Stimulated activated effector memory CD8-positive, alpha-beta T cell treated with anti-CD3 and anti-CD28 coated beads, Interleukin-12 subunit alpha, Interleukin-12 subunit beta, amount 100 ng/mL, for 72 hours (primary cell): ENCODE measurements around the gene HSD11B1.

Source experiments
- ATAC-seq: fragments of 150-1000 bp; cut with Tn5 transposase; 2 replicates; pipeline ENCODE4 v1.10.0; 2021
- DNase-seq, 2 donors: peaks; one replicate each; pipeline ENCODE4 v3.0.0; 2021 to 2022; ENCODE audit warnings: low spot score in 2 of 2
- H3K27ac Mint-ChIP-seq: one replicate; pipeline ENCODE4 v1.8.0; 2022; ENCODE audit warnings: mild to moderate bottlenecking, mixed read lengths
- H3K36me3 Mint-ChIP-seq: one replicate; pipeline ENCODE4 v1.8.0; 2022; ENCODE audit warnings: mild to moderate bottlenecking, mixed read lengths
- H3K4me1 Mint-ChIP-seq: one replicate; pipeline ENCODE4 v1.8.0; 2022; ENCODE audit warnings: mixed read lengths
- H3K4me3 Mint-ChIP-seq: one replicate; pipeline ENCODE4 v1.8.0; 2022; ENCODE audit warnings: mild to moderate bottlenecking, mixed read lengths
- H3K9me3 Mint-ChIP-seq: one replicate; pipeline ENCODE4 v1.8.0; 2022; ENCODE audit warnings: mixed read lengths

The HSD11B1 gene

DNA sequence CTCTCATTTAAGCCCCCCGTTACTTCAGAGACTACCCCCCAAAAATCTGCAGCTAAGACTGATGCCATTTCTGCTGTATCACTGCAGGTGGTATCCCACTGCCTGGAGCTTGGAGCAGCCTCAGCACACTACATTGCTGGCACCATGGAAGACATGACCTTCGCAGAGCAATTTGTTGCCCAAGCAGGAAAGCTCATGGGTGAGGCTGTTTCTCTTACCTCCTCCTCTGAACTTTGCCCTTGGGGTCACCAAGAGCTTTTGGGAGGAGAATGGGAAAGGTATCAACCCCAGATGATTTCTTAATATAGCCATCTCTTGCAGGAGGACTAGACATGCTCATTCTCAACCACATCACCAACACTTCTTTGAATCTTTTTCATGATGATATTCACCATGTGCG lies 2.0 kb downstream of the HSD11B1 start:
- peaks cover 22% of the 10 kb centered on the region for H3K4me1 Mint-ChIP-seq
- no peak overlapping the region for H3K27ac Mint-ChIP-seq
- no peaks in the 10 kb centered on the region for H3K36me3 Mint-ChIP-seq
- no peak for ATAC-seq
- H3K4me3 Mint-ChIP-seq = no peak overlapping the region
- DNase-seq = no peak
- H3K9me3 Mint-ChIP-seq = no peaks in the 10 kb centered on the region

DNA sequence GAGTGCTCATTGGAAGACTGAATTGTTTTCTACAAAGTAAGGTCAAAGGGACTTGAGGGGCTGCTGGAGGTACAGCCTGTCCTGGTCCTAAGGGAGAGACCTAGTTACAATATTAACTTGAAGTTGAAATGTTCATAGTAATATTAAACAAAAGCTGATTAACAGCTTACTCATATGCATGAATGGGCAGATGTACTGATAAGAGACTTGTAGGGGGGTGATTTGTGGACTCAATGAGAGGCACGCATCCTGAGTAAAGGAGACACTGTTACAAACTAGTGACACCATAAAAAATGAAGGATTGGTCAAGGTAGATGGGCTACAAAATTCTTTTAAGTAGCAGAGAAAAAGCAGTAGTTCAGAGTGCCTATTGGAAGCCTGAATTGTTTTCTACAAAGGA lies 2.7 kb downstream of the HSD11B1 start:
- H3K36me3 Mint-ChIP-seq = no peaks in the 10 kb centered on the region
- DNase-seq (no peak), ATAC-seq (no peak)
- H3K4me3 Mint-ChIP-seq = no peak overlapping the region
- peaks cover 22% of the 10 kb centered on the region for H3K4me1 Mint-ChIP-seq
- H3K9me3 Mint-ChIP-seq = no peaks in the 10 kb centered on the region
- H3K27ac Mint-ChIP-seq = no peak overlapping the region

GRCh38 chr1:209708297-209708696 lies 3.7 kb downstream of the HSD11B1 start:
- ATAC-seq = no peak
- H3K4me3 Mint-ChIP-seq = no peak overlapping the region

DNA sequence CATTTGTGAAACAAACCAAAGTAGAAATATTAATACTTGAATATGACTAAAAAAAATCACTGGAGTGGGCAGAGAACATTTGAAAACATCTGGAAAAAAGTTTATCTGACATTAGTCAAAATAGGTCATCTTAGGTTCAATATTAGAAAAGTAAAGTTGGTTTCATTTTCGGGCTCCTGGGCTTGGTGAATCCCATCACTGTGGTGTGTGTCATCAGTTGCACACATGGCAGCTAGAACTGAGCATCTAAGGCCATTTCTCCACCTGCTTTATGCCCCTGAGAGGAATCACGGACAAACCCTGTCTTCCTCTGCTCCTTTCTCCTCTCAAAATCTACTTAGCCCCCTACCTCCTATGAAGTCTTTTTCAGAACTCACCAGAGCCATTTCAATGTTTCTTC lies 5.4 kb downstream of the HSD11B1 start:
- Mint-ChIP-seq H3K36me3 (no peaks in the 10 kb centered on the region), H3K4me3 (no peak overlapping the region), H3K27ac (no peak overlapping the region), H3K4me1 (peaks cover 18% of the 10 kb centered on the region), H3K9me3 (no peaks in the 10 kb centered on the region)
- DNase-seq (no peak), ATAC-seq (peak; percentile 78)

More at GRCh38 chr1:209708297-209708696, 3.7 kb downstream of the HSD11B1 start:
- no peak for DNase-seq
- Mint-ChIP-seq H3K27ac (no peak overlapping the region), H3K9me3 (no peaks in the 10 kb centered on the region), H3K36me3 (no peaks in the 10 kb centered on the region), H3K4me1 (peaks cover 21% of the 10 kb centered on the region)

- no peak overlapping the region for H3K4me3 Mint-ChIP-seq
- no peak for ATAC-seq
- no peaks in the 10 kb centered on the region for H3K9me3 Mint-ChIP-seq
- no peak overlapping the region for H3K27ac Mint-ChIP-seq
- no peak for DNase-seq
- H3K4me1 Mint-ChIP-seq = peaks cover 18% of the 10 kb centered on the region
- H3K36me3 Mint-ChIP-seq = no peaks in the 10 kb centered on the region
Observed at GRCh38 chr1:209710847-209711246, 6.2 kb downstream of the HSD11B1 start.

GRCh38 chr1:209714338-209714737 lies 9.7 kb downstream of the HSD11B1 start:
- H3K4me3 Mint-ChIP-seq = no peak overlapping the region
- no peak overlapping the region for H3K27ac Mint-ChIP-seq
- no peaks in the 10 kb centered on the region for H3K9me3 Mint-ChIP-seq
- peaks cover 18% of the 10 kb centered on the region for H3K4me1 Mint-ChIP-seq
- no peak for ATAC-seq
- no peaks in the 10 kb centered on the region for H3K36me3 Mint-ChIP-seq
- no peak for DNase-seq

DNA sequence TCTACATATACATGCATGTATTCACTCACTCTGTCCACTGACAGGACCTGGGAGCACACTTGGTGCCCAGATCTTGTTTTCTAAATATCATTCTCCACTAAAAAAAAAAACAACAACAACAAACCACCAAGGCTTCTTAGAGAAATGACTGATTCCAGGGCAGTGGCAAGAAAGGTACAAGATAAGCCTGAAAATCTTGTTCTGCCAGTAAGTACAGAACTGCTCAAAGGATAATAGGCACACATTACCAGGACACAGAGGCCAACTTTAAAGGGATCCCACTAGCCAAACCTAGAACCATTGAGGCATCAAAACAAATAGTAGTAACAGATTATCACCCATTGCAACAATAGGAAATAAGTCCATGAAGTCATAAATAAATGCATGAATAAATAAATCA lies 10.7 kb downstream of the HSD11B1 start:
- Mint-ChIP-seq H3K4me3 (no peak overlapping the region), H3K4me1 (peaks cover 9% of the 10 kb centered on the region)
- no peak for ATAC-seq

GRCh38 chr1:209717818-209718217 lies 13.2 kb downstream of the HSD11B1 start:
- Mint-ChIP-seq H3K4me1 (peaks cover 6% of the 10 kb centered on the region), H3K36me3 (no peaks in the 10 kb centered on the region), H3K4me3 (no peak overlapping the region), H3K9me3 (no peaks in the 10 kb centered on the region), H3K27ac (no peak overlapping the region)
- ATAC-seq (peak; percentile 68), DNase-seq (no peak)

More for the DNA sequence above, 10.7 kb downstream of the HSD11B1 start:
- H3K36me3 Mint-ChIP-seq = no peaks in the 10 kb centered on the region
- H3K9me3 Mint-ChIP-seq = no peaks in the 10 kb centered on the region
- H3K27ac Mint-ChIP-seq = no peak overlapping the region
- no peak for DNase-seq

DNA sequence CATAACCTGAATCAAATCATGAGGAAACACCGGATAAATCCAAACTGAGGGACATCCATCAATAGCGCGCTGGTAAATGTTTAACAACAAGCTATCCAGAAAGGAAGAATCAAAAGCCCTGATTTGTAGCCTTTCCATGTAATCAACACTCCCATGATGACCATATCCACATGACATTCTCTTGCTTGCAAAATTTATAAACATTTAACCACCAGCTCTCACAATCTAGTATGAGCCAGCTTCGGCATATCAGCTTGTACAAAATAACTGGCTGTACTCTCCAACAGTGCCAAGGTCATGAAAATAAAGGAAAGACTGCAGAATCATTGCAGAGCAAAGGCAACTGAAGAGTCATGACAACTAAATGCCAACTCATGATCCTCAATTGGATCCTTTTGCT lies 15.7 kb downstream of the HSD11B1 start:
- DNase-seq (no peak), ATAC-seq (no peak)
- Mint-ChIP-seq H3K36me3 (no peaks in the 10 kb centered on the region), H3K27ac (no peak overlapping the region), H3K4me1 (peaks cover 11% of the 10 kb centered on the region), H3K4me3 (no peak overlapping the region), H3K9me3 (no peaks in the 10 kb centered on the region)

DNA sequence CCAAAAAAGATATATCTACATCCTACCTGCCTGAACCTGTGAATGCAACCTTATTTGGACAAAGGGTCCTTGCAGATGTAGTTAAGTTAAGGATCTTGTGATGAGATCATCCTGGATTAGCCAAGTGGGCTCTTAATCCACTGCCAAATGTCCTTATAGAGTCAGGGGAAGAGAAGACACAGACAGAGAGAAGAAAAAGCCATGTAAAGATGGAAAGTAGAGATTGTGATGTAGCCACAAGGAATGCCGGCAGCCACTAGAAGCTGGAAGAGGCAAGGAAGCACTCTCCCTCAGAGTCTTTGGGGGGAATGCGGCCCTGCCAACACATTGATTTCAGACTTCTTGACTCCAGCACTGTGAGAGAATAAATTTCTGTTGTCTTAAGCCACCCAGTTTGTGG lies 16.2 kb downstream of the HSD11B1 start:
- no peak overlapping the region for H3K27ac Mint-ChIP-seq
- H3K4me1 Mint-ChIP-seq = peaks cover 11% of the 10 kb centered on the region

DNA sequence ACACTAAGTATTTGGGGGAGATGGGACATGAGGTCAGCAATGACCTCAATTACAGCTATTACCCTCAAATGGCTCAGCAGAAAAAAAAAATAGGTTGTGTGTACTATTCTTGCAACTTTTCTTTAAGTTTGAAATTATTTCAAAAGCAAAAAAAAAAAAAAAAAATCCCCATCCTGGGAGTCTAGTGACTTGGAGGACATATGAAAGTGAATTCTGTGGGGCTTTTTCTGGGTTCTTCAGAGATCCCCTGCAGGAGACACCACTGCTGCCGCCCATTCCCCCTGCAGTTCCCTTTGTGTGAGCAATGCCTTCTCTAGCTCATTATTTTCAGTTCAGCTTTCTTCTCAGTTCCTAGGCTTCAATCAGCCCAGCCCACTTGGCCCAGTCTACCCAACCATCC lies 16.7 kb downstream of the HSD11B1 start:
- H3K4me3 Mint-ChIP-seq = no peak overlapping the region
- H3K4me1 Mint-ChIP-seq = peaks cover 11% of the 10 kb centered on the region
- no peak overlapping the region for H3K27ac Mint-ChIP-seq
- no peak for ATAC-seq
- no peaks in the 10 kb centered on the region for H3K9me3 Mint-ChIP-seq
- no peaks in the 10 kb centered on the region for H3K36me3 Mint-ChIP-seq
- no peak for DNase-seq

More for the DNA sequence above, 16.2 kb downstream of the HSD11B1 start:
- H3K36me3 Mint-ChIP-seq = no peaks in the 10 kb centered on the region
- no peak overlapping the region for H3K4me3 Mint-ChIP-seq
- no peak for DNase-seq
- no peaks in the 10 kb centered on the region for H3K9me3 Mint-ChIP-seq
- ATAC-seq = no peak

DNA sequence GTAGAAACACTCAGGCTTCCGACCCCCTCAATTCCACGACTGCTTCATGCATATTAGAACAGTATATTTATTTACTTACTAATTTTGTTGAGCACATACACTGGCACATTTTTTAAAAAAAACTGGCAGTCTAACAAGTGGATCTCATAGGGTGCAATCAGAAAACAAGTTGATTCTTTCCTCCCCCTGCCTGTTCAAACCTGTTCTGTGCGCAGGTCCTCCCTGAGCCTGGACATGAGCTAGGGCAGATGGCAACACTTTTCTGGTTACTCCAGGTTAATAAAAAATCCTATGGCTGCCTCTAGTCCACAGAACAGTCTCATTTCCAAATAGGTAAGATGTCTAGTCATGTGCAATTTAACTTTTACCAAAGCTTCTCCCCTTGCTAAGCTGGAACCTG lies 18.6 kb downstream of the HSD11B1 start:
- Mint-ChIP-seq H3K27ac (peak overlapping the region; percentile 71), H3K9me3 (no peaks in the 10 kb centered on the region), H3K4me3 (no peak overlapping the region), H3K36me3 (no peaks in the 10 kb centered on the region), H3K4me1 (peaks cover 26% of the 10 kb centered on the region)
- ATAC-seq (no peak), DNase-seq (no peak)

- ATAC-seq (peak; percentile 91), DNase-seq (no peak)
- H3K36me3 Mint-ChIP-seq = no peaks in the 10 kb centered on the region
- peak overlapping the region; percentile 8 for H3K4me3 Mint-ChIP-seq
- peak overlapping the region; percentile 71 for H3K27ac Mint-ChIP-seq
- peaks cover 26% of the 10 kb centered on the region for H3K4me1 Mint-ChIP-seq
- no peaks in the 10 kb centered on the region for H3K9me3 Mint-ChIP-seq
Observed at GRCh38 chr1:209723756-209724693, 19.4 kb downstream of the HSD11B1 start.

GRCh38 chr1:209727286-209727685 lies 22.6 kb downstream of the HSD11B1 start:
- peak; percentile 57 for ATAC-seq
- no peak for DNase-seq
- Mint-ChIP-seq H3K36me3 (no peaks in the 10 kb centered on the region), H3K4me3 (no peak overlapping the region), H3K4me1 (peaks cover 26% of the 10 kb centered on the region), H3K27ac (no peak overlapping the region), H3K9me3 (no peaks in the 10 kb centered on the region)

- ATAC-seq = no peak
- H3K9me3 Mint-ChIP-seq = no peaks in the 10 kb centered on the region
- H3K27ac Mint-ChIP-seq = no peak overlapping the region
- no peak for DNase-seq
- no peak overlapping the region for H3K4me3 Mint-ChIP-seq
- H3K36me3 Mint-ChIP-seq = no peaks in the 10 kb centered on the region
- peaks cover 26% of the 10 kb centered on the region for H3K4me1 Mint-ChIP-seq
Observed at GRCh38 chr1:209727785-209728184, 23.1 kb downstream of the HSD11B1 start.

- Mint-ChIP-seq H3K27ac (no peak overlapping the region), H3K4me3 (no peak overlapping the region), H3K4me1 (peaks cover 26% of the 10 kb centered on the region), H3K9me3 (no peaks in the 10 kb centered on the region), H3K36me3 (no peaks in the 10 kb centered on the region)
- DNase-seq (no peak), ATAC-seq (no peak)
Observed at GRCh38 chr1:209728466-209728865, 23.8 kb downstream of the HSD11B1 start.
